Ovary (tissue), 3 donors: ENCODE results near the gene LRP8.

ENCODE experiments used
- POLR2A ChIP-seq: fragments of 450-650 bp; IDR thresholded peaks from one replicate; pipeline ENCODE4 v1.6.1; 2017; ENCODE audit warnings: antibody characterized with exemption, mild to moderate bottlenecking, moderate library complexity
- TF ChIP-seq, protein P1 (sequence below), 3 donors: fragments of 450-650 bp in 2 of 3; fragments of 200-600 bp in 1 of 3; IDR thresholded peaks; one replicate each; pipeline versions ENCODE4 v1.5.1 to v1.8.0; 2016 to 2022; ENCODE audit warnings: antibody characterized with exemption in 3 of 3, mild to moderate bottlenecking in 1 of 3
- donor health status: DM: no; HTN: no; CAD: no.

GRCh38 chr1:53237638-53238037 is 90.2 kb downstream of the LRP8 start:
- TF ChIP-seq, protein P1, sequence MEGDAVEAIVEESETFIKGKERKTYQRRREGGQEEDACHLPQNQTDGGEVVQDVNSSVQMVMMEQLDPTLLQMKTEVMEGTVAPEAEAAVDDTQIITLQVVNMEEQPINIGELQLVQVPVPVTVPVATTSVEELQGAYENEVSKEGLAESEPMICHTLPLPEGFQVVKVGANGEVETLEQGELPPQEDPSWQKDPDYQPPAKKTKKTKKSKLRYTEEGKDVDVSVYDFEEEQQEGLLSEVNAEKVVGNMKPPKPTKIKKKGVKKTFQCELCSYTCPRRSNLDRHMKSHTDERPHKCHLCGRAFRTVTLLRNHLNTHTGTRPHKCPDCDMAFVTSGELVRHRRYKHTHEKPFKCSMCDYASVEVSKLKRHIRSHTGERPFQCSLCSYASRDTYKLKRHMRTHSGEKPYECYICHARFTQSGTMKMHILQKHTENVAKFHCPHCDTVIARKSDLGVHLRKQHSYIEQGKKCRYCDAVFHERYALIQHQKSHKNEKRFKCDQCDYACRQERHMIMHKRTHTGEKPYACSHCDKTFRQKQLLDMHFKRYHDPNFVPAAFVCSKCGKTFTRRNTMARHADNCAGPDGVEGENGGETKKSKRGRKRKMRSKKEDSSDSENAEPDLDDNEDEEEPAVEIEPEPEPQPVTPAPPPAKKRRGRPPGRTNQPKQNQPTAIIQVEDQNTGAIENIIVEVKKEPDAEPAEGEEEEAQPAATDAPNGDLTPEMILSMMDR (IDR thresholded peaks at IDR 0.05): no peak
- TF ChIP-seq POLR2A: no peak
